NCI-H748 (cell line): ENCODE data around the gene FAM168A.

ENCODE experiments used
- DNase-seq: peaks from one replicate; lab custom pipeline; 2025; ENCODE audit not compliant: unreplicated experiment; lab: John Stamatoyannopoulos, UW

FAM168A gene

GRCh38 chr11:73404048-73404447 lies 193.9 kb downstream of the FAM168A start:
- peak; percentile 43 for DNase-seq

- no peak for DNase-seq
Measured at GRCh38 chr11:73403541-73403940, 194.4 kb downstream of the FAM168A start.

GRCh38 chr11:73402834-73403185 lies 195.1 kb downstream of the FAM168A start:
- DNase-seq = no peak

GRCh38 chr11:73401924-73402833 lies 195.7 kb downstream of the FAM168A start:
- no peak for DNase-seq

- DNase-seq = no peak
Measured at GRCh38 chr11:73401217-73401923, 196.5 kb downstream of the FAM168A start.

GRCh38 chr11:73400293-73400692 lies 197.6 kb downstream of the FAM168A start:
- no peak for DNase-seq

- no peak for DNase-seq
Measured at GRCh38 chr11:73399636-73400035, 198.3 kb downstream of the FAM168A start.

GRCh38 chr11:73399159-73399590 lies 198.7 kb downstream of the FAM168A start:
- DNase-seq = no peak

GRCh38 chr11:73398721-73399120 lies 199.2 kb downstream of the FAM168A start:
- no peak for DNase-seq

GRCh38 chr11:73398132-73398526 lies 199.8 kb downstream of the FAM168A start:
- no peak for DNase-seq

GRCh38 chr11:73397468-73398131 lies 200.3 kb downstream of the FAM168A start:
- DNase-seq = no peak

GRCh38 chr11:73396985-73397384 lies 200.9 kb downstream of the FAM168A start:
- no peak for DNase-seq

GRCh38 chr11:73396251-73396930 lies 201.5 kb downstream of the FAM168A start:
- DNase-seq = no peak

- no peak for DNase-seq
Measured at GRCh38 chr11:73395297-73396208, 202.4 kb downstream of the FAM168A start.

- no peak for DNase-seq
Measured at GRCh38 chr11:73394416-73395296, 203.3 kb downstream of the FAM168A start.

GRCh38 chr11:73393479-73394415 lies 204.2 kb downstream of the FAM168A start:
- DNase-seq = peak; percentile 73

- no peak for DNase-seq
Measured at GRCh38 chr11:73393011-73393380, 204.9 kb downstream of the FAM168A start.
